ENCODE measurements around the gene CFAP65.

The CFAP65 gene

DNA sequence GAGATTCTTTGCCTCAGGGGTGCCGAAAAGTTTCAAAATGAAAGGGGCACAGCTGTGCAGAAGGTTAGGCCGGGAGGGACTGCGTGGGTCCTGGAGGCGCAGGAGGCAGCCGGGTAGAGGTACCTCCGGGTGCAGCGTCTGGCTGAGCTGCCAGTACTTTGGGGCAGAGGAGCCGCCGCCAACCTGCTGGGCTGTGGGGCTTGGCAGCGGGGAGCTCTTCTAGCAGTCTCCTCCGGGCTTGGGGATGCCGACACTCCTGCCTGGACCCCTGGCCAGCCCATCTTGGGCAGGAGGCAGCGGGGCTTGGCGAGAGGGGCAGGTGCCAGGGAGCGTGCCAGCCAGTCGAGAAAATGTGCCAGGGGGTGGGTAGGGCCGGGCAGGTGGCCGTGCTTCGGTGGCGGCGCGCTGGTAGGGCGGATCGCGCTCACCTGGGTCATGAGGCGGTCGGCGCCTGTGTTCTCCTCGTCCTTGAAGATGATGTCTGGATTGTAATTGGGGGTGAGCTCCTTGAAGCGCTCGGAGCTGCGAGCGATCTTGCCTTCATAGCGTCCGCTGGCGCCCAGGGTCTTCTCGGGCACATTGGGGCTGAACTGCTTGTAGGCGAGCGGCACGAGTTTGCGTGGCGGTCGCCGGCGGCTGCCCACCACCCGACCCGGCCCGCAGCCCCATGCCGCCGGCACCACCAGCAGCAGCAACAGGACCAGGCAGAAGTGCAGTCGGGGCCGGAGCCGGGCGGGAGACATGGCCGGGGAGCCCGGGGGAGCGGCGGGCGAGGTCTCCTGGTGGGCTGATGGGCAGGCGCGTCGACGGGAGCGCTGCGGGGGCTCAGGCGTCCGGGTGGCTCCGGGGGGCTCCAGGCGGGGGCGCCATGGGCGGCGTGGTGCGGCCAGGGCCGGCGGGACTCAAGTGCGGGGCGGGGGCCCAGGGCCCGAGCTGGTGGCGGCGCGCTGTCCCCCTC is 18.7 kb upstream of the CFAP65 start:
- TF ChIP-seq, protein P1, sequence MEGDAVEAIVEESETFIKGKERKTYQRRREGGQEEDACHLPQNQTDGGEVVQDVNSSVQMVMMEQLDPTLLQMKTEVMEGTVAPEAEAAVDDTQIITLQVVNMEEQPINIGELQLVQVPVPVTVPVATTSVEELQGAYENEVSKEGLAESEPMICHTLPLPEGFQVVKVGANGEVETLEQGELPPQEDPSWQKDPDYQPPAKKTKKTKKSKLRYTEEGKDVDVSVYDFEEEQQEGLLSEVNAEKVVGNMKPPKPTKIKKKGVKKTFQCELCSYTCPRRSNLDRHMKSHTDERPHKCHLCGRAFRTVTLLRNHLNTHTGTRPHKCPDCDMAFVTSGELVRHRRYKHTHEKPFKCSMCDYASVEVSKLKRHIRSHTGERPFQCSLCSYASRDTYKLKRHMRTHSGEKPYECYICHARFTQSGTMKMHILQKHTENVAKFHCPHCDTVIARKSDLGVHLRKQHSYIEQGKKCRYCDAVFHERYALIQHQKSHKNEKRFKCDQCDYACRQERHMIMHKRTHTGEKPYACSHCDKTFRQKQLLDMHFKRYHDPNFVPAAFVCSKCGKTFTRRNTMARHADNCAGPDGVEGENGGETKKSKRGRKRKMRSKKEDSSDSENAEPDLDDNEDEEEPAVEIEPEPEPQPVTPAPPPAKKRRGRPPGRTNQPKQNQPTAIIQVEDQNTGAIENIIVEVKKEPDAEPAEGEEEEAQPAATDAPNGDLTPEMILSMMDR (conservative IDR thresholded peaks at IDR 0.05; ENCODE audit: low read depth, low read length), result no peak
- no peak overlapping the region for H3K4me3 ChIP-seq (ENCODE audit: low read length)
- no peak for DNase-seq (ENCODE audit: low read depth)

DNA sequence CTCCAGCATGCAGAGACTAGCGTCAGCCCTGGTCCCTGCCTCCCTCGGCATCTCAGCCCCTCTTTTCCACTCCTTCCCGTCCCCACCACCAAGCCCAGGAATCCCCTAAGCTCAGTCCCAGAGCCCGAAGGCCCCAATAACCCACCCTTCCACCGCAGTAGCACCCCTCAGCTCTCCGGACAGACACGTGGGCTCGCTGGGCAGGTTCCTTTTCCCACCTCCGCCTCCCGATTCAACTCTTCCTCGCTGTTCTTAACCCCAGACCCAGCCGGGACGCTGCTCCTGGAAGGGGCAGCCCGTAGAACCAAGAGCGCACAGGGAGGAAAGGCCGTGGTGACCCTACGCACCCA is 18.0 kb upstream of the CFAP65 start:
- TF ChIP-seq, protein P1 (conservative IDR thresholded peaks at IDR 0.05; ENCODE audit: low read depth, low read length), result no peak
- no peak overlapping the region for H3K4me3 ChIP-seq (ENCODE audit: low read length)
- no peak for DNase-seq (ENCODE audit: low read depth)

DNA sequence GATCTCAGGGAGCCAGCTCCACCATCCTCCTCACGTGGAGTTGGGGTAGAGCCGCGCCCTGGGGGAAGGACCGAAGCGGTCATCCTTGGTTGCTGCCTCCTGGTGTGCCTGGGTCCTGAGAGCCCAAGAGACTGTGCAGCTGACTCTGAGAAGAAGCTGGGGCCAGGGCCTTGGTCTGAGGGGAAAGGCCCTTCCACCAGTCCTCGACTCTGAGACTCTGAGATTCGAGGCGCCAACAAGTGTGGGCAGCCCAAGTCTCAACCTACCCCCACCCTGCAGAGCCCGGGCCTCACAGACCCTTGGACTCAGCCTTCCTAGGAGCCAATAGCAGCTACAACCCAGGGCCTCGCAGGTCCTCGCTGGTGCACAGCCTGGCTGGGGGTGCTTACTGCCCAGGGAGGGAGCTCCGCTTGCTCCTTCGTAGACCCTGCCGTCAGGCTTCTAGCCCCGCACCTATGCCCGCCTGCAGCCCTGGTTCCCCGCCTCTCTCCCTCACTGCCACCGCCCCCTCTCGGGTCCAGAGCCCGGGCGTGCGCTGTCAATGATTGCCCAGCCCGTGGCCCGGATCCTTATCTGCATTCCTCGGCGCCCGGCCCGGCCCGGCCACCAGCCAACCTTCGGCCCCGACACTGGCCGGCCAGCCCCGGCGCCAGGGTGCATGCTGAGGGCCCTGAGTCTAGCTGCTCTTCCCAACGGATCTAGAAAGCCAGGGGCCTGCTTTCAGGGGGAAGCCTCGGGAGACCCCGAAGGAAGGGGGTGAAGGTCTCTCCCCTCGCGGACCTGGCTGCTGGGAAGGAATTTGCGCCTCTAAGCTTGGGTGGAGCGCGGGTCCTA is 17.4 kb upstream of the CFAP65 start:
- no peak for DNase-seq (ENCODE audit: low read depth)
- no peak overlapping the region for H3K4me3 ChIP-seq (ENCODE audit: low read length)
- TF ChIP-seq, protein P1 (conservative IDR thresholded peaks at IDR 0.05; ENCODE audit: low read depth, low read length), result no peak

DNA sequence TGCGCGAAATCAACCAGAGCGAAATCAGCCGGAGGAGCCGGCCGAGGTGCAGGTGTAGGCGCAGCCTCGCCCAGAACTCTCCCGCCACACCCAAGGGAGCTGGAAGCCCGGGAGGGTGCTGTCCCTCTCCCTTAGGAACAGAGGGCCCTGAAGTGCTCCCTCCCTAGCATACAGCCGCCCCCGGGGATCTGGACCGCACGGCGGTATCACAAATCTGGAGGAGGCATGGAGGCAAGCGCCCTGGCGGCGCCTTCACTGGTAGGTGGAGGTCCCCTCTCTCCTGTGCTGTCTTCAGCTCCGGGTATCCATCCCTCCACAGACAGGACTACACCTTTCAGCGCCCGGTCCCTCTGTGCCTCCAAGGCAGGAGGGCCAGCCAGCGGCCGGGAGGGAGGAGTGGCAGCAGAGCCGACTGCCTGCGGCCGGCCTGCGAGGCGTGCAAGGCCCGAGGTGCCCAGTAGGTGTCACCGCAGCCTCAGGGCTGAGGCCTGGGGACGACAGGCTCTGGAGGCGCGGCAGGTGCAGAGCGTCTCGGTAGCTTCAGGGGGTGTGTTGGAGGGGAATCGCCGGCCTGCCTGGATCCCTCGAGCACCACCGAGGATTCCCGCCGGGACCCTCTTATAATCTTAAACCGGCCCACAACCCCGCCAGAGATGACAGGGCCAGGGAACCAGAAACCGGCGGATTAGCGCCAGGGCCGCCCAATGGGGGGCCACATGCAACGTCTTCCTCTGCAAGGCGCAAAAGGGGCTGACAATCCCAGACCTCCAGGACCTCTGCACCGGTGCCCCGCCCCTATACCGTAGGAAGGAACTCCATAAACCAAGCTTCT is 16.6 kb upstream of the CFAP65 start:
- H3K4me3 ChIP-seq (ENCODE audit: low read length), result peak overlapping the region; percentile 10
- DNase-seq (ENCODE audit: low read depth), result no peak
- TF ChIP-seq, protein P1 (conservative IDR thresholded peaks at IDR 0.05; ENCODE audit: low read depth, low read length), result peak; percentile 81

DNA sequence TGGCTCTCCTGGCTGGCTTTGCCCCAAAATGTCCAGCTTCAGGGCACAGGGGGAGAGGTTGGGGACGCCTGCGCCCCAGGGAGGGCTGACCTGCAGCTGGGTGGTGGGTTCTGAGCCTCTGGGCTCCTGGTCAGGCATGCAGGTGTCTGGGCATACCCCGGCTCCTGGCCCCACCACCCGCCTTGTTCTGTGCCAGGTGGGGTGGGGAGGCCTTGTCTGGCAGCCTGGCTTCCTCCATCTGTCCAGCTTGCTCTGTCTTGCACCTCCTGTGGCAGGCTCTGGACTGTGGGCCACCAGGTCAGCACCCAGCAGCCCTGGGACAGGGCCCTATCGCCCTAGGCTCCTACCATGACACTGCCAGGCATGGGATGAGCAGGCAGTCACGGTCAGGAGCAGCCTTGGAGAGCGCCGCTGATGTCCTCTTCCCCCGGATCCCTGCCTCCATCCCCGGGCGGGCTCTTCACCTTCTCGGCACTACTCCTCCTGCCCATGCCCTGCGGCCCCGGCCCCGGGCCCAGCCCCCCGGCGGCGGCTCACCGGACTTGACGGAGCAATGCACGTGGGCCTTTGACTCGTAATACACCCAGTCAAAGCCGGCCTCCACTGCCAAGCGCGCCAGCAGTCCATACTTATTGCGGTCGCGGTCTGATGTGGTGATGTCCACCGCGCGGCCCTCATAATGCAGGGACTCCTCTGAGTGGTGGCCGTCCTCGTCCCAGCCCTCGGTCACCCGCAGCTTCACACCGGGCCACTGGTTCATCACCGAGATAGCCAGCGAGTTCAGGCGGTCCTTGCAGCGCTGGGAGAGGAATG is 15.8 kb upstream of the CFAP65 start:
- no peak overlapping the region for H3K4me3 ChIP-seq (ENCODE audit: low read length)
- no peak for DNase-seq (ENCODE audit: low read depth)
- TF ChIP-seq, protein P1 (conservative IDR thresholded peaks at IDR 0.05; ENCODE audit: low read depth, low read length), result no peak

All from retinal pigment epithelial cell (primary cell).